Progenitor cell of endocrine pancreas (in vitro differentiated cells): Measurements from ENCODE around the gene SGK1. TPM values are rescaled to one million over a fixed set of nuclear protein-coding genes. Genes with fewer than 3 reads are reported as not detected.
"Not testable (repeated sequence)": the region's sequence is repeated elsewhere in the genome, so short reads cannot be mapped to it uniquely, and the experiment has no call there.

Source experiments
- DNase-seq: peaks from one replicate; pipeline ENCODE4 v3.0.0; 2021; ENCODE audit warnings: low spot score; ENCODE audit not compliant: unreplicated experiment
- H3K27ac Mint-ChIP-seq: 2 replicates; pipeline ENCODE4 v1.8.0; 2021; ENCODE audit warnings: mild to moderate bottlenecking, moderate library complexity, mixed read lengths
- H3K27me3 Mint-ChIP-seq: 2 replicates; pipeline ENCODE4 v1.8.0; 2021; ENCODE audit warnings: mixed read lengths
- H3K36me3 Mint-ChIP-seq: 2 replicates; pipeline ENCODE4 v1.8.0; 2022; ENCODE audit warnings: mixed read lengths; ENCODE audit not compliant: insufficient read depth
- H3K4me1 Mint-ChIP-seq: 2 replicates; pipeline ENCODE4 v1.8.0; 2021; ENCODE audit warnings: low read depth, mixed read lengths
- H3K4me3 Mint-ChIP-seq: 2 replicates; pipeline ENCODE4 v1.8.0; 2021; ENCODE audit warnings: low read depth, mild to moderate bottlenecking, moderate library complexity, mixed read lengths
- H3K9me3 Mint-ChIP-seq: 2 replicates; pipeline ENCODE4 v1.8.0; 2021; ENCODE audit warnings: low read depth, mixed read lengths
- CTCF ChIP-seq: fragments of 200-600 bp; sonication (generic); IDR thresholded peaks from one replicate; pipeline ENCODE4 v1.5.0; 2021; ENCODE audit warnings: antibody characterized with exemption, mild to moderate bottlenecking; ENCODE audit not compliant: unreplicated experiment
- total RNA-seq: library from RNA; stranded (reverse); gene quantifications from 2 replicates; pipeline ENCODE4 v1.2.1, GENCODE V29; 2021

Gene SGK1
- total RNA-seq, 1 donor from 2014 or later, result 13.9 TPM

DNA sequence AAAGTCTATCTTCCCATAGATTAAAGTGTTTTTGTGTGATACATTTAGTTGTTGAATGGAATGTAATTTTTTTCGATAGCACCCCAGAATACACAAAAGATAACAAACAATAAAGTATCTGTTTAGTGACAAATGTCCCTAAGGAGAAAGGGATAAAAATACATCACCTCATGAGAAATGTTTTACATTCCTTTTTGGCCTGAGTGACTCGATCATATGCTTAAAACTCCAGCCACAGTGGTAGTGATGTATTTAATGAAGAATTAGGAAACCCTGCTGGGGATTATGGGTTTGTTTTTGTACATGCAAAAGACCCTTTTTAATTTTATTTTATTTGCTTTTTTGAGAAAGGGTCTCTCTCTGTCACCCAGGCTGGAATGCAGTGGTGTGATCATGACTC is 4.3 kb upstream of the SGK1 start:
- no peak overlapping the region for H3K27ac Mint-ChIP-seq
- no peak overlapping the region for H3K4me3 Mint-ChIP-seq
- H3K27me3 Mint-ChIP-seq, result peaks cover 30% of the 10 kb centered on the region
- no peak for DNase-seq
- TF ChIP-seq CTCF, result no peak
- peaks cover 4% of the 10 kb centered on the region for H3K9me3 Mint-ChIP-seq
- H3K4me1 Mint-ChIP-seq, result peaks cover 19% of the 10 kb centered on the region
- peaks cover 1% of the 10 kb centered on the region for H3K36me3 Mint-ChIP-seq

DNA sequence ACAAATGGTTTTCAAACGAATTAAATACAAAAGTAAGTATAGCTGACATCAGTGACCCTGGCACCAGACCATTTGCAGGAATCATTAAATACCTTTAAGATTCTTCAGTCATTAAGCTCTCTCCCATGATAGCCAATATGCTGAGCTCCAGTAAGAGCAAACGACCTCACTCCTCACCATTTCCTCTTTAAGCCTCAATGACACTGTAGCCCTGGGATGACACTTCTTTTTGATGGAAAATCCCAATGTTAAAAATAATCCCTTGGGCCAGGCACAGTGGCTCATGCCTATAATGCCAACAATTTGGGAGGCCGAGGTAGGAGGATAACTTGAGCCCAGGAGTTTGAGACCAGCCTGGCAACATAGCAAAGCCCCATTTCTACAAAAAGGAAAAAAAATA is 3.3 kb upstream of the SGK1 start:
- DNase-seq, result no peak
- H3K9me3 Mint-ChIP-seq, result peaks cover 2% of the 10 kb centered on the region
- H3K27me3 Mint-ChIP-seq, result peaks cover 39% of the 10 kb centered on the region
- peaks cover 20% of the 10 kb centered on the region for H3K4me1 Mint-ChIP-seq
- no peak overlapping the region for H3K4me3 Mint-ChIP-seq
- H3K27ac Mint-ChIP-seq, result no peak overlapping the region
- TF ChIP-seq CTCF, result no peak
- H3K36me3 Mint-ChIP-seq, result peaks cover under 1% of the 10 kb centered on the region

- H3K36me3 Mint-ChIP-seq, H3K27ac Mint-ChIP-seq, DNase-seq, H3K9me3 Mint-ChIP-seq, H3K4me3 Mint-ChIP-seq: not testable (repeated sequence)
- Mint-ChIP-seq H3K27me3 (peaks cover 48% of the 10 kb centered on the region), H3K4me1 (peaks cover 17% of the 10 kb centered on the region)
These were observed 1.8 kb upstream of the SGK1 start for GRCh38 chr6:134319686-134320085.

DNA sequence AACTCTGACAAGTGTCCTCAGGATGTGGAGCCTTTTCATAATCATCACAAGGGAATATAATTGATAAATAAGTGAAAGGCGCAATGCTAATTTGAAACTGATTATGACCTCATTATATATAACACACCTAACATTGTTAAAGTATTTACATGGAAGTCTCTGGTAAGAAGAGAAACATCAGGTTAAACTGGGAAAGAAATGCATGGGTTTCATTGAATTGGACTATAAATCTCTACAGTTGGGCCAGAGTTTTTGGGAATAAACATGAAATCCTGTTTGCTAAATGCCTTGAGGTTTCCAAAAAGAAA is 1.0 kb upstream of the SGK1 start:
- TF ChIP-seq CTCF, result no peak
- Mint-ChIP-seq H3K9me3 (no peaks in the 10 kb centered on the region), H3K27me3 (peaks cover 49% of the 10 kb centered on the region), H3K36me3 (no peaks in the 10 kb centered on the region), H3K4me1 (peaks cover 10% of the 10 kb centered on the region), H3K27ac (no peak overlapping the region), H3K4me3 (no peak overlapping the region)
- no peak for DNase-seq

- H3K36me3 Mint-ChIP-seq, result no peaks in the 10 kb centered on the region
- no peaks in the 10 kb centered on the region for H3K9me3 Mint-ChIP-seq
- TF ChIP-seq CTCF, result no peak
- no peak for DNase-seq
- H3K27me3 Mint-ChIP-seq, result peaks cover 50% of the 10 kb centered on the region
- peak overlapping the region; percentile 67 for H3K4me3 Mint-ChIP-seq
- H3K4me1 Mint-ChIP-seq, result peaks cover 9% of the 10 kb centered on the region
- no peak overlapping the region for H3K27ac Mint-ChIP-seq
These were observed 493 bp upstream of the SGK1 start for GRCh38 chr6:134318236-134318973.

GRCh38 chr6:134316733-134317431 is 1.0 kb downstream of the SGK1 start:
- Mint-ChIP-seq H3K36me3 (no peaks in the 10 kb centered on the region), H3K4me1 (peaks cover 9% of the 10 kb centered on the region), H3K27ac (no peak overlapping the region), H3K9me3 (no peaks in the 10 kb centered on the region), H3K27me3 (peaks cover 55% of the 10 kb centered on the region), H3K4me3 (no peak overlapping the region)
- no peak for DNase-seq
- TF ChIP-seq CTCF, result no peak
